Karpas-422 (cell line): ENCODE results near the gene ABCB10. TPM values are rescaled to one million over a fixed set of nuclear protein-coding genes. Genes with fewer than 3 reads are reported as not detected.

Experiments used
- DNase-seq: peaks from one replicate; pipeline ENCODE4 v3.0.0-alpha.2; 2015
- H2AFZ ChIP-seq: fragments of 200-600 bp; sonication (generic); 2 replicates; pipeline ENCODE4 v1.6.1; 2014; ENCODE audit warnings: antibody characterized with exemption, low read length, mixed read lengths
- H3K27ac ChIP-seq: fragments of 200-600 bp; sonication (generic); 2 replicates; pipeline ENCODE4 v1.5.1; 2014; ENCODE audit warnings: mild to moderate bottlenecking, low read length, moderate library complexity
- H3K27me3 ChIP-seq: fragments of 200-600 bp; sonication (generic); 2 replicates; pipeline ENCODE4 v1.6.1; 2014; ENCODE audit warnings: low read length, mixed read lengths
- H3K36me3 ChIP-seq: fragments of 200-600 bp; sonication (generic); 2 replicates; pipeline ENCODE4 v1.6.1; 2014; ENCODE audit warnings: low read length, mixed read lengths; ENCODE audit not compliant: insufficient read depth
- H3K4me1 ChIP-seq: fragments of 200-600 bp; sonication (generic); 2 replicates; pipeline ENCODE4 v1.6.1; 2014; ENCODE audit warnings: mild to moderate bottlenecking, low read length, mixed read lengths
- H3K4me2 ChIP-seq: fragments of 200-600 bp; sonication (generic); 2 replicates; pipeline ENCODE4 v1.6.1; 2014; ENCODE audit warnings: low read length, low read depth, mild to moderate bottlenecking; ENCODE audit not compliant: poor library complexity, severe bottlenecking
- H3K4me3 ChIP-seq: fragments of 200-600 bp; sonication (generic); 2 replicates; pipeline ENCODE4 v1.5.1; 2014; ENCODE audit warnings: mild to moderate bottlenecking, antibody characterized with exemption, low read length, mixed read lengths
- H3K79me2 ChIP-seq: fragments of 200-600 bp; sonication (generic); 2 replicates; pipeline ENCODE4 v1.6.1; 2014; ENCODE audit warnings: mild to moderate bottlenecking, low read length, mixed read lengths
- H3K9ac ChIP-seq: fragments of 200-600 bp; sonication (generic); 2 replicates; pipeline ENCODE4 v1.6.0; 2014; ENCODE audit warnings: low read length
- H3K9me2 ChIP-seq: fragments of 200-600 bp; sonication (generic), shearing (Covaris generic); replicated peaks from 2 replicates; pipeline ENCODE4 v1.6.0; 2014; ENCODE audit warnings: mild to moderate bottlenecking, low read length, moderate library complexity; ENCODE audit not compliant: insufficient read depth
- H3K9me3 ChIP-seq: fragments of 300-700, 200-600 bp; sonication (generic); 2 replicates; pipeline ENCODE4 v1.6.1; 2014; ENCODE audit warnings: low read length, mixed read lengths
- H4K20me1 ChIP-seq: fragments of 200-600 bp; sonication (generic); 2 replicates; pipeline ENCODE4 v1.6.1; 2014; ENCODE audit warnings: mild to moderate bottlenecking, antibody characterized with exemption, low read length, low read depth; ENCODE audit not compliant: insufficient read depth
- total RNA-seq: library from RNA; depleted of rRNA; stranded (reverse); fragments of >200 nt; shearing (Covaris generic); gene quantifications from 2 replicates; pipeline ENCODE4 v1.2.3, GENCODE V29; 2014; ENCODE audit warnings: low replicate concordance

Gene ABCB10
- total RNA-seq, 1 experiment from 2014 or later = 27.8 TPM

- H4K20me1 ChIP-seq = no peaks in the 10 kb centered on the region
- peak overlapping the region; percentile 57 for H3K4me3 ChIP-seq
- peak overlapping the region; percentile 54 for H2AFZ ChIP-seq
- no peaks in the 10 kb centered on the region for H3K36me3 ChIP-seq
- DNase-seq = peak; percentile 86
- H3K4me2 ChIP-seq = peak overlapping the region; percentile 74
- H3K9me2 ChIP-seq = no peaks in the 10 kb centered on the region
- H3K79me2 ChIP-seq = no peaks in the 10 kb centered on the region
- peaks cover 21% of the 10 kb centered on the region for H3K4me1 ChIP-seq
- H3K27me3 ChIP-seq = no peaks in the 10 kb centered on the region
- H3K27ac ChIP-seq = 0 out of 2 replicates have a peak overlapping the region, but pooled peaks have one; percentile 41
- H3K9ac ChIP-seq = peak overlapping the region; percentile 52
- no peaks in the 10 kb centered on the region for H3K9me3 ChIP-seq
These were observed 20.7 kb upstream of the ABCB10 start for GRCh38 chr1:229579059-229579673.

GRCh38 chr1:229578168-229579058 is 19.9 kb upstream of the ABCB10 start:
- Histone ChIP-seq H3K79me2 (no peaks in the 10 kb centered on the region), H3K4me3 (peak overlapping the region; percentile 57; the same call in 1 of the 2 replicates), H3K4me2 (peak overlapping the region; percentile 74), H3K27ac (0 out of 2 replicates have a peak overlapping the region, but pooled peaks have one; percentile 41), H3K36me3 (no peaks in the 10 kb centered on the region), H3K27me3 (no peaks in the 10 kb centered on the region), H3K9me2 (no peaks in the 10 kb centered on the region), H3K9ac (peak overlapping the region; percentile 52; the same call in 1 of the 2 replicates), H2AFZ (peak overlapping the region; percentile 54), H4K20me1 (no peaks in the 10 kb centered on the region), H3K4me1 (peaks cover 21% of the 10 kb centered on the region), H3K9me3 (no peaks in the 10 kb centered on the region)
- DNase-seq = no peak

GRCh38 chr1:229574679-229575442 is 16.4 kb upstream of the ABCB10 start:
- Histone ChIP-seq H2AFZ (no peak overlapping the region), H3K36me3 (no peaks in the 10 kb centered on the region), H3K27ac (no peak overlapping the region), H3K9ac (no peak overlapping the region), H3K4me1 (peaks cover 22% of the 10 kb centered on the region), H4K20me1 (no peaks in the 10 kb centered on the region), H3K4me2 (no peak overlapping the region), H3K27me3 (no peaks in the 10 kb centered on the region), H3K9me3 (no peaks in the 10 kb centered on the region), H3K4me3 (no peak overlapping the region), H3K9me2 (no peaks in the 10 kb centered on the region), H3K79me2 (no peaks in the 10 kb centered on the region)
- no peak for DNase-seq

GRCh38 chr1:229572286-229572685 is 13.8 kb upstream of the ABCB10 start:
- H2AFZ ChIP-seq = no peak overlapping the region

DNA sequence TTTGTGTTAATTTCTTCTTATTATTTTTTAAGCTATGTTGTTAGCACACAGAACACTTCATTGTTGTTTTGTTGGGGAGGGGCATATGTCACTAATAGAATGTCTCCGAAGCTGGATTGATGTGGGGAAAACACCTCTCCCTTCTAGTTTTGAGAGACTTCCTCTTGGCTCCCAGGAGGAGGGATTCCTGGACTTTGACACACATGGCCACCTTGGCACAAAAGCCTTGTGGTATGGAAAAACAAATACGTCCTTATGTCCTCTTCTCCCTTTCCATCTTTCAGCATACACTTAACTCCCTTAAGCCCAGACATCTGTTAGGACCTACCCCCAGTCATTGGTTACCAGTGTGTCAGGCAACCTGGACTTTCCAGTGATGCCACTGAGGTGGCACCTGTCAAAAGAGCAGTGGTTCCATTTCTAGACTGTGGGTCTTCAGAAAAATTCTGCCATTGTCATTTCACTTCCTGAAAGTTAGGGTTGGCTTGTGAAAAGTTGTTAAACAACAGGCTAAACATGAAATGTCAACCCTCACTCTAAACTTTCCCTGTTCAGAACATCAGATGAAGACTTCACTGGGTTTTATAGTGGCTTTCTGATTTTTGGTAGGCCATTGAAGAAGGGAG is 12.5 kb upstream of the ABCB10 start:
- no peak overlapping the region for H2AFZ ChIP-seq
- H3K36me3 ChIP-seq = no peaks in the 10 kb centered on the region
- H3K9me2 ChIP-seq = no peaks in the 10 kb centered on the region
- no peak overlapping the region for H3K4me3 ChIP-seq
- H3K79me2 ChIP-seq = no peaks in the 10 kb centered on the region
- H3K27ac ChIP-seq = no peak overlapping the region
- no peak for DNase-seq
- H3K9me3 ChIP-seq = no peaks in the 10 kb centered on the region
- no peaks in the 10 kb centered on the region for H4K20me1 ChIP-seq
- H3K4me2 ChIP-seq = no peak overlapping the region
- H3K9ac ChIP-seq = no peak overlapping the region
- no peaks in the 10 kb centered on the region for H3K27me3 ChIP-seq
- peaks cover 8% of the 10 kb centered on the region for H3K4me1 ChIP-seq

More at GRCh38 chr1:229572286-229572685, 13.8 kb upstream of the ABCB10 start:
- no peaks in the 10 kb centered on the region for H4K20me1 ChIP-seq
- H3K9ac ChIP-seq = no peak overlapping the region
- H3K79me2 ChIP-seq = no peaks in the 10 kb centered on the region
- no peak overlapping the region for H3K4me2 ChIP-seq
- H3K9me2 ChIP-seq = no peaks in the 10 kb centered on the region
- no peak for DNase-seq
- peaks cover 8% of the 10 kb centered on the region for H3K4me1 ChIP-seq
- H3K9me3 ChIP-seq = no peaks in the 10 kb centered on the region
- H3K27ac ChIP-seq = no peak overlapping the region
- H3K36me3 ChIP-seq = no peaks in the 10 kb centered on the region
- H3K27me3 ChIP-seq = no peaks in the 10 kb centered on the region
- no peak overlapping the region for H3K4me3 ChIP-seq

DNA sequence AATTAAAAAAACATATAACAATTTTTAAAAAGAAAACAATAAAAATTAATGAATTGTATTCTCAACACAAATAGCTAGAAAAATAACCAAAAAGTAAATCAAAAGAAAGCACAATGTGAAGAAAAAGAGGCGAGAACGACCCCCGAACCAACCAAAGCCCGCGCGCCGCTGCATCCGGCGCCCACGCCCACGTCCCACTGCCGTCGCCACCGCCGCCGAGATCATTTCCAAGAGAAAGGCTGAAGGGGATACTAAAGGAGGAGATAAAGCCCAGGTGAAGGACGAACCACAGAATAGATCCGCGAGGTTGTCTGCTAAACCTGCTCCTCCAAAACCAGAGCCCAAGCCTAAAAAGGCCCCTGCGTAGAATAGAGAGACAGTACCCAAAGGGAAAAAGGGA is 11.8 kb upstream of the ABCB10 start:
- Histone ChIP-seq H3K27ac (no peak overlapping the region), H3K9me3 (no peaks in the 10 kb centered on the region), H4K20me1 (no peaks in the 10 kb centered on the region), H3K4me1 (peaks cover 8% of the 10 kb centered on the region), H3K36me3 (no peaks in the 10 kb centered on the region), H3K27me3 (no peaks in the 10 kb centered on the region), H3K79me2 (no peaks in the 10 kb centered on the region), H3K9me2 (no peaks in the 10 kb centered on the region), H2AFZ (no peak overlapping the region), H3K9ac (no peak overlapping the region), H3K4me2 (no peak overlapping the region), H3K4me3 (no peak overlapping the region)
- DNase-seq = no peak

- H2AFZ ChIP-seq = no peak overlapping the region
- no peaks in the 10 kb centered on the region for H4K20me1 ChIP-seq
- H3K27ac ChIP-seq = no peak overlapping the region
These were observed 8.8 kb upstream of the ABCB10 start for GRCh38 chr1:229567109-229567868.

More at GRCh38 chr1:229567109-229567868, 8.8 kb upstream of the ABCB10 start:
- Histone ChIP-seq H3K4me2 (no peak overlapping the region), H3K79me2 (no peaks in the 10 kb centered on the region), H3K4me3 (no peak overlapping the region), H3K9me3 (no peaks in the 10 kb centered on the region), H3K4me1 (peaks cover 16% of the 10 kb centered on the region), H3K36me3 (no peaks in the 10 kb centered on the region), H3K27me3 (no peaks in the 10 kb centered on the region), H3K9me2 (no peaks in the 10 kb centered on the region), H3K9ac (no peak overlapping the region)
- no peak for DNase-seq
